Neural cell (in vitro differentiated cells): ENCODE results near the gene CTNNBL1. TPM values are rescaled to one million over a fixed set of nuclear protein-coding genes. Genes with fewer than 3 reads are reported as not detected.

Source experiments
- H2AFZ ChIP-seq: fragments of 200-600, 300-800 bp; sonication (generic), shearing (Covaris generic); 2 replicates; pipeline ENCODE4 v1.6.0; 2014; ENCODE audit warnings: low read depth, mild to moderate bottlenecking, antibody characterized with exemption, low read length, moderate library complexity
- H3F3A ChIP-seq: fragments of 200-600 bp; shearing (Covaris generic); 2 replicates; pipeline ENCODE4 v1.6.1; 2016; ENCODE audit warnings: mild to moderate bottlenecking, moderate library complexity, mixed read lengths, antibody characterized with exemption, low read length; ENCODE audit not compliant: insufficient read depth, poor library complexity, severe bottlenecking
- H3K27ac ChIP-seq: fragments of 200-600, 300-800 bp; sonication (generic), shearing (Covaris generic); 2 replicates; pipeline ENCODE4 v1.5.1; 2014; ENCODE audit warnings: mild to moderate bottlenecking, low read length, moderate library complexity
- H3K27me3 ChIP-seq: fragments of 300-800, 200-600 bp; sonication (generic), shearing (Covaris generic); 2 replicates; pipeline ENCODE4 v1.6.0; 2014; ENCODE audit warnings: mild to moderate bottlenecking, low read depth, low read length, moderate library complexity; ENCODE audit not compliant: insufficient read depth
- H3K36me3 ChIP-seq: fragments of 300-800, 200-600 bp; sonication (generic), shearing (Covaris generic); 2 replicates; pipeline ENCODE4 v1.5.1; 2014; ENCODE audit warnings: mild to moderate bottlenecking, antibody characterized with exemption, low read length, moderate library complexity; ENCODE audit not compliant: insufficient read depth
- H3K4me2 ChIP-seq: fragments of 300-800, 200-600 bp; sonication (generic), shearing (Covaris generic); 2 replicates; pipeline ENCODE4 v1.6.0; 2014; ENCODE audit warnings: mild to moderate bottlenecking, low read length
- H3K4me3 ChIP-seq: fragments of 300-800, 200-600 bp; sonication (generic), shearing (Covaris generic); 2 replicates; pipeline ENCODE4 v1.5.1; 2014; ENCODE audit warnings: mild to moderate bottlenecking, low read length, moderate library complexity
- H3K79me2 ChIP-seq: fragments of 200-600 bp; shearing (Covaris generic); replicated peaks from 2 replicates; pipeline ENCODE4 v1.6.0; 2014; ENCODE audit warnings: mild to moderate bottlenecking, low read length, moderate library complexity; ENCODE audit not compliant: insufficient read depth
- H3K9ac ChIP-seq: fragments of 300-800, 200-600 bp; sonication (generic), shearing (Covaris generic); 2 replicates; pipeline ENCODE4 v1.6.1; 2016; ENCODE audit warnings: mild to moderate bottlenecking, low read length, mixed read lengths
- H3K9me2 ChIP-seq: fragments of 200-600 bp; shearing (Covaris generic); 2 replicates; pipeline ENCODE4 v1.6.1; 2016; ENCODE audit warnings: mild to moderate bottlenecking, low read length, mixed read lengths; ENCODE audit not compliant: insufficient read depth
- H3K9me3 ChIP-seq: fragments of 200-600, 300-800 bp; sonication (generic), shearing (Covaris generic); 2 replicates; pipeline ENCODE4 v1.6.1; 2016; ENCODE audit warnings: mild to moderate bottlenecking, mixed run types, low read length, moderate library complexity, mixed read lengths
- H4K20me1 ChIP-seq: fragments of 200-600 bp; shearing (Covaris generic); 2 replicates; pipeline ENCODE4 v1.6.1; 2016; ENCODE audit warnings: mild to moderate bottlenecking, mixed run types; ENCODE audit not compliant: insufficient read depth
- EP300 ChIP-seq: fragments of 450-650 bp; conservative IDR thresholded peaks from 2 replicates; pipeline ENCODE4 v1.6.1; 2014; ENCODE audit warnings: antibody characterized with exemption, mild to moderate bottlenecking, moderate library complexity; ENCODE audit not compliant: poor library complexity, severe bottlenecking
- EZH2 ChIP-seq: fragments of 200-600, 300-800 bp; shearing (Covaris generic), sonication (generic); IDR thresholded peaks from 2 replicates; pipeline ENCODE4 v1.6.1; 2014; ENCODE audit warnings: antibody characterized with exemption, low read length, borderline replicate concordance, mild to moderate bottlenecking; ENCODE audit not compliant: insufficient read depth, poor library complexity, severe bottlenecking
- MXI1 ChIP-seq: fragments of 450-650 bp; conservative IDR thresholded peaks from 2 replicates; pipeline ENCODE4 v1.6.1; 2014; ENCODE audit warnings: antibody characterized with exemption, mild to moderate bottlenecking; ENCODE audit not compliant: poor library complexity, severe bottlenecking
- POLR2AphosphoS5 ChIP-seq: IDR thresholded peaks from 2 replicates; pipeline ENCODE4 v1.6.1; 2012
- RAD21 ChIP-seq: fragments of 450-650 bp; conservative IDR thresholded peaks from 2 replicates; pipeline ENCODE4 v1.6.1; 2014; ENCODE audit warnings: antibody characterized with exemption, mild to moderate bottlenecking, moderate library complexity
- REST ChIP-seq: IDR thresholded peaks from 2 replicates; pipeline ENCODE4 v1.6.1; 2012; ENCODE audit warnings: borderline replicate concordance
- SMC3 ChIP-seq: fragments of 450-650 bp; conservative IDR thresholded peaks from 2 replicates; pipeline ENCODE4 v1.6.1; 2014; ENCODE audit warnings: antibody characterized with exemption, mild to moderate bottlenecking, moderate library complexity; ENCODE audit not compliant: poor library complexity
- TAF1 ChIP-seq: IDR thresholded peaks from 2 replicates; pipeline ENCODE4 v1.6.1; 2012; ENCODE audit warnings: low read depth
- polyA plus RNA-seq: library from polyadenylated mRNA; depleted of rRNA; stranded (reverse); fragments of >200 nt; gene quantifications from 2 replicates; pipeline ENCODE4 v1.2.3, GENCODE V29; 2014
- TF ChIP-seq, protein P1 (sequence below): fragments of 450-650 bp; IDR thresholded peaks from 2 replicates; pipeline ENCODE4 v1.5.1; 2014; ENCODE audit warnings: antibody characterized with exemption, mild to moderate bottlenecking, moderate library complexity; ENCODE audit not compliant: poor library complexity, severe bottlenecking

The CTNNBL1 gene
- polyA plus RNA-seq, 1 donor from 2014 or later, result 32.6 TPM

DNA sequence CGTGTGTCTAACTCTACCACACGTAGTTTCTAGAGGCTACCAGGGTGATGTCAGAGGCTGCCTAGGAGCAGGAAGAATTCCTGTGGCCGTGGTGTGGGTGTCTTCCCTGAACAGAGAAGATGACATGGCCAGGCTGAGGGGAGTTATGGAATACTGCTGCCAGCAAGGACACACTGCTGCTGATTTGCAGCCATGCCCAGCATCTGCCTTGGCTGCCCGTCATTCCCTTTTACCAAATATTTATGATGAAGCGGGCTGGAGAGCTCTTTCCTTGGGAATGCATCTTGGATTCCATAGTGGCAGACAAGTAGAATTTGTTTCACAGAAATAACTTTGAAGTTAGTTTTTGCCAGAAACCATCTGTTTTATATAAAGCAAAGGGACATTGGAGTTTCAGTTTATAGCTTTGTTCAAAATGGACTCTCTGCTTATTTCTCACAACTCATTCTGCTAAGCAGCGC, 128.3 kb downstream of the CTNNBL1 start:
- H3K36me3 ChIP-seq, result no peaks in the 10 kb centered on the region
- H3K27ac ChIP-seq, result no peak overlapping the region
- no peaks in the 10 kb centered on the region for H4K20me1 ChIP-seq
- no peak overlapping the region for H2AFZ ChIP-seq
- no peaks in the 10 kb centered on the region for H3K79me2 ChIP-seq
- no peak overlapping the region for H3K4me2 ChIP-seq
- H3K9me3 ChIP-seq, result no peaks in the 10 kb centered on the region
- H3K9ac ChIP-seq, result no peak overlapping the region
- no peaks in the 10 kb centered on the region for H3F3A ChIP-seq
- no peak overlapping the region for H3K4me3 ChIP-seq
- TF ChIP-seq POLR2AphosphoS5, result no peak
- TF ChIP-seq, protein P1, sequence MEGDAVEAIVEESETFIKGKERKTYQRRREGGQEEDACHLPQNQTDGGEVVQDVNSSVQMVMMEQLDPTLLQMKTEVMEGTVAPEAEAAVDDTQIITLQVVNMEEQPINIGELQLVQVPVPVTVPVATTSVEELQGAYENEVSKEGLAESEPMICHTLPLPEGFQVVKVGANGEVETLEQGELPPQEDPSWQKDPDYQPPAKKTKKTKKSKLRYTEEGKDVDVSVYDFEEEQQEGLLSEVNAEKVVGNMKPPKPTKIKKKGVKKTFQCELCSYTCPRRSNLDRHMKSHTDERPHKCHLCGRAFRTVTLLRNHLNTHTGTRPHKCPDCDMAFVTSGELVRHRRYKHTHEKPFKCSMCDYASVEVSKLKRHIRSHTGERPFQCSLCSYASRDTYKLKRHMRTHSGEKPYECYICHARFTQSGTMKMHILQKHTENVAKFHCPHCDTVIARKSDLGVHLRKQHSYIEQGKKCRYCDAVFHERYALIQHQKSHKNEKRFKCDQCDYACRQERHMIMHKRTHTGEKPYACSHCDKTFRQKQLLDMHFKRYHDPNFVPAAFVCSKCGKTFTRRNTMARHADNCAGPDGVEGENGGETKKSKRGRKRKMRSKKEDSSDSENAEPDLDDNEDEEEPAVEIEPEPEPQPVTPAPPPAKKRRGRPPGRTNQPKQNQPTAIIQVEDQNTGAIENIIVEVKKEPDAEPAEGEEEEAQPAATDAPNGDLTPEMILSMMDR, result no peak
- TF ChIP-seq TAF1, result no peak
- TF ChIP-seq RAD21, result no peak
- TF ChIP-seq REST, result no peak
- no peak for TF ChIP-seq SMC3
- TF ChIP-seq EZH2, result no peak
- TF ChIP-seq EP300, result no peak
- no peak for TF ChIP-seq MXI1
- no peaks in the 10 kb centered on the region for H3K9me2 ChIP-seq
- H3K27me3 ChIP-seq, result no peaks in the 10 kb centered on the region

DNA sequence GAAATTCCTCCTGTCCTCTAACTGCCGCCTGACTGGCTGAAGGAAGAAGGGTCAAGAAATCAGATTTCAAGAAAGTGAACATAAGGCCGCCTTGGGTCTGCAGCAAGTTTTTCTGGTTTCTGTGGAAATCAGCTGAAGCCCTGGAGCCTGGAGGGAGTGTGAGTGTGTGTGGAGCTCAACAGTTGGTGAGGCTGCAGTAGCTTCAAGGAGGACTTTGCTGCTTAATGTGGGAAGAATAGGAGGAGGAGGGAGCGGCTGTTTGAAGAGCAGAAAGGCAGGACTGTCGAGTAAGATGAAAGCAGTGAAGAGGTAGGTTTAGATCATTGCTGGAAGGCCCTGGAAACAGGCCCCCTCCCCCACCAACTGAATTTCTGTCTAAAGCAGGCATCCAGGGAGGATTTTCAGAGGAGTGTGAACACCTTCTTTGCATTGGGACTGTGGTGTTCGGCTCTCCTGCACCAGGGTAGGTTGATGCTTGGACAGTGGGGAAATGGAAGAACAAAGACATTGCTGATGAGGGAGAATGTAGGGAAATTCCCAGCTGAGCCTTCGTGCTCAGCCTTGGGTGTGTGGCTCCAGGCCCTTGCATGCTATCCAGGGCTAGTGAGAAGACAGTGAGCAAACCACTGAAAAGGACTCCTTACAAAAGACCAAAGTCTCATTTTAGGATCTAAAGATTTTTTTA, 129.6 kb downstream of the CTNNBL1 start:
- H3K9ac ChIP-seq, result no peak overlapping the region
- H3K27me3 ChIP-seq, result no peaks in the 10 kb centered on the region
- H2AFZ ChIP-seq, result no peak overlapping the region
- H3K79me2 ChIP-seq, result no peaks in the 10 kb centered on the region
- H3K9me3 ChIP-seq, result no peaks in the 10 kb centered on the region
- no peak overlapping the region for H3K4me3 ChIP-seq
- no peaks in the 10 kb centered on the region for H3F3A ChIP-seq
- no peak overlapping the region for H3K27ac ChIP-seq
- no peak for TF ChIP-seq RAD21
- TF ChIP-seq, protein P1, result no peak
- no peaks in the 10 kb centered on the region for H4K20me1 ChIP-seq
- H3K9me2 ChIP-seq, result no peaks in the 10 kb centered on the region
- no peaks in the 10 kb centered on the region for H3K36me3 ChIP-seq
- H3K4me2 ChIP-seq, result no peak overlapping the region
